Stomach (tissue), 9 donors: Measurements from ENCODE around the gene SLC15A3. TPM values are rescaled to one million over a fixed set of nuclear protein-coding genes. Genes with fewer than 3 reads are reported as not detected.

Experiments
- DNase-seq, 2 donors: peaks; one replicate each; pipeline versions ENCODE4 v3.0.0 to v3.0.0-alpha.2; 2013 to 2019
- H3K27ac ChIP-seq, 5 donors: fragments of 200-600 bp in 4 of 5; sonication (generic) in 4 of 5; one replicate each; pipeline ENCODE4 v1.5.1; 2013 to 2019; ENCODE audit warnings: mild to moderate bottlenecking in 1 of 5, moderate library complexity in 1 of 5
- H3K27me3 ChIP-seq, 3 donors: fragments of 200-600 bp; sonication (generic); one replicate each; pipeline ENCODE4 v1.5.1; 2017 to 2019; ENCODE audit warnings: mixed run types in 1 of 3
- H3K36me3 ChIP-seq, 4 donors: fragments of 200-600 bp; sonication (generic); 1 replicate in 3 of 4; 2 replicates in 1 of 4; pipeline ENCODE4 v1.5.1; 2016 to 2019
- H3K4me1 ChIP-seq, 4 donors: fragments of 200-600 bp; sonication (generic); one replicate each; pipeline ENCODE4 v1.5.1; 2016 to 2019
- H3K4me3 ChIP-seq, 4 donors: fragments of 200-600 bp; sonication (generic) in 3 of 4; one replicate each; pipeline ENCODE4 v1.5.1; 2016 to 2019; ENCODE audit warnings: mild to moderate bottlenecking in 1 of 4
- H3K9me3 ChIP-seq, 4 donors: fragments of 200-600 bp; sonication (generic); one replicate each; pipeline ENCODE4 v1.5.1; 2016 to 2019
- CTCF ChIP-seq, 7 experiments: fragments of 450-650 bp in 4 of 7; fragments of 200-600 bp in 3 of 7; sonication (generic) in 3 of 7; IDR thresholded peaks; one replicate each; pipeline ENCODE4 v1.5.1; 2016 to 2019; ENCODE audit warnings: antibody characterized with exemption in 7 of 7, control low read depth in 2 of 7, mild to moderate bottlenecking in 1 of 7
- EP300 ChIP-seq: sonication (generic); formaldehyde crosslinking; IDR thresholded peaks from one replicate; pipeline ENCODE4 v1.6.1; 2017; ENCODE audit warnings: antibody characterized with exemption
- POLR2A ChIP-seq, 4 donors: fragments of 450-650 bp; IDR thresholded peaks; one replicate each; pipeline ENCODE4 v1.6.1; 2016; ENCODE audit warnings: antibody characterized with exemption in 4 of 4, control low read depth in 2 of 4, mild to moderate bottlenecking in 1 of 4, moderate library complexity in 1 of 4
- POLR2AphosphoS5 ChIP-seq, 3 donors: sonication (generic); formaldehyde crosslinking; IDR thresholded peaks; one replicate each; pipeline ENCODE4 v1.6.1; 2016; ENCODE audit warnings: antibody characterized with exemption in 3 of 3
- WGBS, 5 donors: extraction: QIAGEN DNeasy Blood & Tissue Kit in 3 of 5; methylation state at CpG; one replicate each; pipeline versions ENCODE4 v1.1.5 to v1.1.7; 2013 to 2018; 5-methylcytosine and 5-hydroxymethylcytosine counted together
- intact Hi-C: fragments of 100-400 bp; cut with DNase I; formaldehyde crosslinking; loops from one replicate; pipeline ENCODE4 v1.15.1; 2023; ENCODE audit warnings: low total_unique reads
- polyA plus RNA-seq, 3 donors: library from polyadenylated mRNA; stranded (reverse); fragments of 200-250 nt; gene quantifications; one replicate each; pipeline ENCODE4 v1.2.3, GENCODE V29; 2013
- total RNA-seq, 5 donors: library from RNA; depleted of rRNA; stranded (reverse); fragments of >200 nt; gene quantifications; one replicate each; pipeline versions ENCODE4 v1.1.0 to v1.2.3, GENCODE V29; 2014 to 2016
- donor health status: healthy with polysubstance abuse.
- donor health status: Bipolar disorder and iron deficiency.
- donor health status: healthy.

The SLC15A3 gene
- total and polyA plus RNA-seq, 8 donors, result 7.9 to 33.6 (median 20.7) TPM

DNA sequence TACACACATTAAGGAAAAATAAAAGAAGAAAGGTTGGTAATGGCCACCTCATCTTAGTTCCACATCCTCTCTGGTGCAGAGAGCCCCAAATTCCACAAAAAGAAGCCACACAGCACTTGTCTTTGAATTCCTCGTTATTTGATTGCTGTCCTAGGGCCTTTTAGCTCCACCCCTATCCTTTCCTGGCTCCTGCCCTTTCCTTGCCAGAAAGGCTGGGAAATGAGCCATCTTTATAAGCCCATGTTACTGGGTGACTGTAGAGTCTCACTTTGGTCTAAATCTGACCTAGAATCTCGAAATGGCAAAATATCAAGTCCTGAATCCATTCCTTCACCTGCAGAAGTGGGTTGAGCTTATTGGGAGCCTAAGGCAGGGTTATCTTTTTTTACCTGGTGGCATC lies 32.0 kb downstream of the SLC15A3 start:
- peaks cover 0 to 17% (median 12%) of the 10 kb centered on the region in 3 donors for H3K27me3 ChIP-seq
- no peak overlapping the region for H3K27ac ChIP-seq
- intact Hi-C loops, result loop anchor here (5.0 kb wide), 1 partner anchor 202 kb away; no protein-coding TSS in a partner anchor
- H3K4me1 ChIP-seq, result peaks cover 34 to 80% (median 73%) of the 10 kb centered on the region in 4 donors
- no peak for TF ChIP-seq EP300
- TF ChIP-seq POLR2A (IDR thresholded peaks at IDR 0.05), result no peak
- TF ChIP-seq CTCF (IDR thresholded peaks at IDR 0.05), result no peak
- no peak for TF ChIP-seq POLR2AphosphoS5 (IDR thresholded peaks at IDR 0.05)
- no peak for DNase-seq
- H3K4me3 ChIP-seq, result no peak overlapping the region
- peaks cover 33 to 43% (median 40%) of the 10 kb centered on the region in 4 donors for H3K36me3 ChIP-seq
- H3K9me3 ChIP-seq, result no peaks in the 10 kb centered on the region
- 34 to 49% (median 47%) methylated on average over 2 of the region's 2 CpGs for WGBS, 5 donors

GRCh38 chr11:60919320-60919719 lies 32.7 kb downstream of the SLC15A3 start:
- H3K4me1 ChIP-seq, result peaks cover 28 to 80% (median 73%) of the 10 kb centered on the region in 4 donors
- 83 to 92% (median 90%) methylated on average over 1 of the region's 1 CpG for WGBS, 5 donors
- no peak for DNase-seq
- peaks cover 33 to 43% (median 40%) of the 10 kb centered on the region in 4 donors for H3K36me3 ChIP-seq
- H3K27me3 ChIP-seq, result peaks cover 0 to 11% (median 6%) of the 10 kb centered on the region in 3 donors
- H3K4me3 ChIP-seq, result no peak overlapping the region
- no peak overlapping the region for H3K27ac ChIP-seq
- no peaks in the 10 kb centered on the region for H3K9me3 ChIP-seq
- intact Hi-C loops, result no loop called here
- no peak for TF ChIP-seq EP300
- TF ChIP-seq CTCF (IDR thresholded peaks at IDR 0.05), result no peak
- TF ChIP-seq POLR2A (IDR thresholded peaks at IDR 0.05), result no peak
- TF ChIP-seq POLR2AphosphoS5 (IDR thresholded peaks at IDR 0.05), result no peak

DNA sequence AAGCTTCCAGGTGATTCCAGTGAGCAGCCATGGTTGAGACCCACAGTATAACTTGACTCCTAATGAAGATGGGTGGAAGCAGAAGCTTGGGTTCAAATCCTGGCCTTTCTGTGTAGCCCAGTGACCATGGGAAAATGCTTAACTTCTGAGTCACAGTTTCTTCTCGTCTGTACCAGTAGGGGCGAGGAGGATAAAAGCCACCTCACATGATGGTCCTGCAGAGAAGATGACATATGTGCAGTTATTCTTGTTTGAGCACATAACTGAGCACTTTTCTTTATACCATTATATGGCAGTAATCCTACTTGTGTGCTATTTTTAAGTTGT lies 33.1 kb downstream of the SLC15A3 start:
- Histone ChIP-seq H3K36me3 (peaks cover 33 to 43% (median 40%) of the 10 kb centered on the region in 4 donors), H3K27ac (no peak overlapping the region), H3K4me3 (no peak overlapping the region), H3K4me1 (peaks cover 24 to 77% (median 71%) of the 10 kb centered on the region in 4 donors), H3K27me3 (peaks cover 0 to 7% (median 1%) of the 10 kb centered on the region in 3 donors), H3K9me3 (no peaks in the 10 kb centered on the region)
- no peak for DNase-seq
- intact Hi-C loops, result no loop called here
- TF ChIP-seq EP300, result no peak
- TF ChIP-seq CTCF (IDR thresholded peaks at IDR 0.05), result no peak
- no peak for TF ChIP-seq POLR2A (IDR thresholded peaks at IDR 0.05)
- TF ChIP-seq POLR2AphosphoS5 (IDR thresholded peaks at IDR 0.05), result no peak
- WGBS, 5 donors, result 38 to 66% (median 51%) methylated on average over 2 of the region's 2 CpGs

- H3K27me3 ChIP-seq, result peaks cover 0 to 2% (median 0%) of the 10 kb centered on the region in 3 donors
- H3K4me1 ChIP-seq, result peaks cover 20 to 74% (median 68%) of the 10 kb centered on the region in 4 donors
- no peak overlapping the region for H3K4me3 ChIP-seq
- WGBS, 5 donors, result 81 to 88% (median 82%) methylated on average over 4 of the region's 4 CpGs
- DNase-seq, result no peak
- no peak overlapping the region for H3K27ac ChIP-seq
- peaks cover 33 to 40% (median 39%) of the 10 kb centered on the region in 4 donors for H3K36me3 ChIP-seq
- TF ChIP-seq POLR2A (IDR thresholded peaks at IDR 0.05) (no peak), POLR2AphosphoS5 (IDR thresholded peaks at IDR 0.05) (no peak), EP300 (no peak), CTCF (IDR thresholded peaks at IDR 0.05) (no peak)
- intact Hi-C loops, result no loop called here
- H3K9me3 ChIP-seq, result no peaks in the 10 kb centered on the region
These were observed 33.6 kb downstream of the SLC15A3 start for GRCh38 chr11:60918251-60918938.
